Measurements from ENCODE around the gene EGFR.

GRCh38 chr7:55016746-55017090 is 2.1 kb upstream of the EGFR start:
- TF ChIP-seq EZH2 (IDR thresholded peaks at IDR 0.05; ENCODE audit: borderline replicate concordance) (no peak), EZH2phosphoT487 (IDR thresholded peaks at IDR 0.05; ENCODE audit: low read depth, severe bottlenecking, unreplicated experiment) (no peak)
- TF ChIP-seq, protein P1, sequence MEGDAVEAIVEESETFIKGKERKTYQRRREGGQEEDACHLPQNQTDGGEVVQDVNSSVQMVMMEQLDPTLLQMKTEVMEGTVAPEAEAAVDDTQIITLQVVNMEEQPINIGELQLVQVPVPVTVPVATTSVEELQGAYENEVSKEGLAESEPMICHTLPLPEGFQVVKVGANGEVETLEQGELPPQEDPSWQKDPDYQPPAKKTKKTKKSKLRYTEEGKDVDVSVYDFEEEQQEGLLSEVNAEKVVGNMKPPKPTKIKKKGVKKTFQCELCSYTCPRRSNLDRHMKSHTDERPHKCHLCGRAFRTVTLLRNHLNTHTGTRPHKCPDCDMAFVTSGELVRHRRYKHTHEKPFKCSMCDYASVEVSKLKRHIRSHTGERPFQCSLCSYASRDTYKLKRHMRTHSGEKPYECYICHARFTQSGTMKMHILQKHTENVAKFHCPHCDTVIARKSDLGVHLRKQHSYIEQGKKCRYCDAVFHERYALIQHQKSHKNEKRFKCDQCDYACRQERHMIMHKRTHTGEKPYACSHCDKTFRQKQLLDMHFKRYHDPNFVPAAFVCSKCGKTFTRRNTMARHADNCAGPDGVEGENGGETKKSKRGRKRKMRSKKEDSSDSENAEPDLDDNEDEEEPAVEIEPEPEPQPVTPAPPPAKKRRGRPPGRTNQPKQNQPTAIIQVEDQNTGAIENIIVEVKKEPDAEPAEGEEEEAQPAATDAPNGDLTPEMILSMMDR (IDR thresholded peaks at IDR 0.05; ENCODE audit: poor library complexity) = no peak

Measured in hepatocyte (in vitro differentiated cells).